A549 (cell line): Measurements from ENCODE around the gene ACER2. TPM values are rescaled to one million over a fixed set of nuclear protein-coding genes. Genes with fewer than 3 reads are reported as not detected.

ENCODE experiments used
- ATAC-seq, 2 experiments: fragments of 200-7000 bp in 1 of 2; fragments of >200 bp in 1 of 2; cut with Nextera tagmentation in 1 of 2; cut with Tn5 transposase in 1 of 2; 3 replicates each; pipeline versions ENCODE4 v1.8.0 to v1.9.1; 2018 to 2020; ENCODE audit warnings: mild to moderate bottlenecking in 1 of 2, moderate library complexity in 1 of 2
- CTCF ChIA-PET: fragments of 300-600 bp; sonication (Branson Sonifier 250); formaldehyde crosslinking; extraction: SDS; loops from one replicate; lab custom pipeline; 2021; ENCODE audit warnings: antibody characterized with exemption, inconsistent platforms; lab: Yijun Ruan, JAX
- POLR2A ChIA-PET: fragments of 350-600 bp; formaldehyde crosslinking; extraction: SDS; loops from one replicate; lab custom pipeline; 2021; ENCODE audit warnings: antibody characterized with exemption, inconsistent platforms; lab: Yijun Ruan, JAX
- DNase-seq, 2 experiments: peaks; one replicate each; pipeline versions ENCODE4 v3.0.0 to v3.0.0-alpha.2; 2011 to 2016; ENCODE audit warnings: low read depth in 1 of 2, low spot score in 1 of 2
- FAIRE-seq: peaks from 2 replicates; lab custom pipeline; 2011; peaks lifted over from hg19 to GRCh38; lab: Jason Lieb, UNC
- H3K27ac ChIP-seq, 2 experiments: fragments of >200 bp; sonication (Bioruptor Twin); formaldehyde crosslinking; 3 replicates each; pipeline ENCODE4 v1.5.1; 2016 to 2017
- H3K4me1 ChIP-seq: fragments of >200 bp; sonication (Bioruptor Twin); formaldehyde crosslinking; 3 replicates; pipeline ENCODE4 v1.6.1; 2016
- H3K4me2 ChIP-seq: fragments of >200 bp; sonication (Bioruptor Twin); formaldehyde crosslinking; 3 replicates; pipeline ENCODE4 v1.6.1; 2016
- H3K4me3 ChIP-seq: fragments of >200 bp; sonication (Bioruptor Twin); formaldehyde crosslinking; 3 replicates; pipeline ENCODE4 v1.5.1; 2016
- H3K9me3 ChIP-seq: fragments of >200 bp; sonication (Bioruptor Twin); formaldehyde crosslinking; 3 replicates; pipeline ENCODE4 v1.6.1; 2016
- BHLHE40 ChIP-seq: IDR thresholded peaks from 2 replicates; pipeline ENCODE4 v1.6.1; 2012; ENCODE audit warnings: low read depth, low read length, inconsistent platforms
- CBX2 ChIP-seq: fragments of 200-600 bp; sonication (generic); IDR thresholded peaks from 2 replicates; pipeline ENCODE4 v1.6.1; 2016; ENCODE audit warnings: low read depth, mild to moderate bottlenecking, borderline replicate concordance
- CBX8 ChIP-seq: fragments of 200-600 bp; sonication (generic); IDR thresholded peaks from 2 replicates; pipeline ENCODE4 v1.6.1; 2016
- EHMT2 ChIP-seq: fragments of 200-600 bp; sonication (generic); IDR thresholded peaks from 2 replicates; pipeline ENCODE4 v1.6.1; 2016; ENCODE audit warnings: antibody characterized with exemption, low read depth, mild to moderate bottlenecking, moderate library complexity
- EP300 ChIP-seq, 2 experiments: fragments of >200 bp; sonication (Bioruptor Twin); formaldehyde crosslinking; IDR thresholded peaks; 2 replicates in 1 of 2; 3 replicates in 1 of 2; pipeline ENCODE4 v1.6.1; 2016 to 2017
- FOSL2 ChIP-seq, 2 experiments: fragments of 450-650 bp in 1 of 2; fragments of >200 bp in 1 of 2; sonication (Bioruptor Twin) in 1 of 2; formaldehyde crosslinking; IDR thresholded peaks; 2 replicates each; pipeline versions ENCODE4 v1.5.0 to v1.6.1; 2016 to 2020; ENCODE audit warnings: mild to moderate bottlenecking in 1 of 2, moderate library complexity in 1 of 2
- FOXS1 ChIP-seq: fragments of 250-450 bp; sonication (Bioruptor Pico); IDR thresholded peaks from 2 replicates; pipeline ENCODE4 v1.5.0; 2020; ENCODE audit warnings: mild to moderate bottlenecking, moderate library complexity
- HDAC2 ChIP-seq: fragments of 200-600 bp; sonication (generic); IDR thresholded peaks from 2 replicates; pipeline ENCODE4 v1.6.1; 2016
- HEYL ChIP-seq: fragments of 250-450 bp; sonication (Bioruptor Pico); IDR thresholded peaks from 2 replicates; pipeline ENCODE4 v1.8.0; 2021; ENCODE audit warnings: mild to moderate bottlenecking, moderate library complexity
- HOXB5 ChIP-seq: fragments of 250-450 bp; sonication (Bioruptor Pico); IDR thresholded peaks from 2 replicates; pipeline ENCODE4 v1.5.0; 2020; ENCODE audit warnings: mild to moderate bottlenecking, moderate library complexity
- JUNB ChIP-seq: fragments of >200 bp; sonication (Bioruptor Twin); formaldehyde crosslinking; IDR thresholded peaks from 2 replicates; pipeline ENCODE4 v1.6.1; 2016
- KDM1A ChIP-seq: fragments of 200-600 bp; sonication (generic); IDR thresholded peaks from 2 replicates; pipeline ENCODE4 v1.6.1; 2016; ENCODE audit warnings: low read depth, mild to moderate bottlenecking
- KDM5A ChIP-seq: fragments of 200-600 bp; sonication (generic); IDR thresholded peaks from 2 replicates; pipeline ENCODE4 v1.6.1; 2016; ENCODE audit warnings: antibody characterized with exemption, mild to moderate bottlenecking
- MAFK ChIP-seq: fragments of 450-650 bp; IDR thresholded peaks from 2 replicates; pipeline ENCODE4 v1.6.1; 2014; ENCODE audit not compliant: partially characterized antibody
- NR3C1 ChIP-seq: fragments of >200 bp; sonication (Bioruptor Twin); formaldehyde crosslinking; IDR thresholded peaks from 3 replicates; pipeline ENCODE4 v1.6.1; 2017
- PHF8 ChIP-seq: fragments of 200-600 bp; sonication (generic); IDR thresholded peaks from 2 replicates; pipeline ENCODE4 v1.6.1; 2016; ENCODE audit warnings: low read depth, mild to moderate bottlenecking, antibody characterized with exemption, moderate library complexity, borderline replicate concordance
- POLR2AphosphoS2 ChIP-seq: conservative IDR thresholded peaks from 2 replicates; pipeline ENCODE4 v1.6.1; 2012; ENCODE audit warnings: low read length, improper control_type of control experiment, inconsistent platforms
- RAD21 ChIP-seq, 2 experiments: fragments of >200 bp in 1 of 2; sonication (Bioruptor Twin) in 1 of 2; formaldehyde crosslinking in 1 of 2; IDR thresholded peaks in 1 of 2; conservative IDR thresholded peaks in 1 of 2; 2 replicates in 1 of 2; 3 replicates in 1 of 2; pipeline ENCODE4 v1.6.1; 2012 to 2018; ENCODE audit warnings: inconsistent platforms in 1 of 2
- RFX5 ChIP-seq: fragments of 450-650 bp; IDR thresholded peaks from 2 replicates; pipeline ENCODE4 v1.7.1; 2014; ENCODE audit warnings: antibody characterized with exemption, mild to moderate bottlenecking, moderate library complexity
- RNF2 ChIP-seq: fragments of 200-600 bp; sonication (generic); IDR thresholded peaks from 2 replicates; pipeline ENCODE4 v1.6.1; 2016; ENCODE audit warnings: low read depth, mild to moderate bottlenecking, antibody characterized with exemption, moderate library complexity, borderline replicate concordance
- TFCP2L1 ChIP-seq: fragments of 250-450 bp; sonication (Bioruptor Pico); IDR thresholded peaks from 2 replicates; pipeline ENCODE4 v1.5.0; 2021; ENCODE audit warnings: mild to moderate bottlenecking
- ZNF302 ChIP-seq: fragments of 250-450 bp; sonication (Bioruptor Pico); IDR thresholded peaks from 2 replicates; pipeline ENCODE4 v1.9.0; 2021; ENCODE audit warnings: inconsistent platforms, mild to moderate bottlenecking, moderate library complexity
- WGBS: methylation state at CpG from one replicate; pipeline ENCODE4 v1.1.6; 2017; ENCODE audit errors: missing lambda C conversion rate; 5-methylcytosine and 5-hydroxymethylcytosine counted together
- polyA plus RNA-seq, 4 experiments: library from polyadenylated mRNA; depleted of rRNA in 3 of 4; stranded (reverse); fragments of >200 nt; fragmentation: RNase III in 1 of 4; extraction: RNeasy Plus Mini Kit Qiagen cat#74134 plus additional on column Dnase treatment in 1 of 4; gene quantifications; 2 replicates in 3 of 4; 3 replicates in 1 of 4; pipeline ENCODE4 v1.2.3, GENCODE V29; 2011 to 2017
- TF ChIP-seq, protein P1 (sequence below): fragments of 150-350 bp; IDR thresholded peaks from 2 replicates; pipeline ENCODE4 v1.6.1; 2014; ENCODE audit warnings: low read depth, mild to moderate bottlenecking, low read length
- TF ChIP-seq, protein P2 (sequence below): fragments of >200 bp; sonication (Bioruptor Twin); formaldehyde crosslinking; IDR thresholded peaks from 3 replicates; pipeline ENCODE4 v1.5.1; 2016
- TF ChIP-seq, protein P3 (sequence below): fragments of 250-450 bp; sonication (Bioruptor Pico); IDR thresholded peaks from 2 replicates; pipeline ENCODE4 v1.5.0; 2020; ENCODE audit warnings: low read depth, mild to moderate bottlenecking, moderate library complexity
- TF ChIP-seq, protein P4 (sequence below): fragments of >200 bp; sonication (Bioruptor Twin); formaldehyde crosslinking; IDR thresholded peaks from 2 replicates; pipeline ENCODE4 v1.6.1; 2016
- TF ChIP-seq, protein P5 (sequence below): fragments of >200 bp; sonication (Bioruptor Twin); formaldehyde crosslinking; IDR thresholded peaks from 3 replicates; pipeline ENCODE4 v1.6.1; 2016

The ACER2 gene
- polyA plus RNA-seq, 2 of the 4 experiments (the other 2 are of a cell fraction) = 1.1 to 3.7 TPM

DNA sequence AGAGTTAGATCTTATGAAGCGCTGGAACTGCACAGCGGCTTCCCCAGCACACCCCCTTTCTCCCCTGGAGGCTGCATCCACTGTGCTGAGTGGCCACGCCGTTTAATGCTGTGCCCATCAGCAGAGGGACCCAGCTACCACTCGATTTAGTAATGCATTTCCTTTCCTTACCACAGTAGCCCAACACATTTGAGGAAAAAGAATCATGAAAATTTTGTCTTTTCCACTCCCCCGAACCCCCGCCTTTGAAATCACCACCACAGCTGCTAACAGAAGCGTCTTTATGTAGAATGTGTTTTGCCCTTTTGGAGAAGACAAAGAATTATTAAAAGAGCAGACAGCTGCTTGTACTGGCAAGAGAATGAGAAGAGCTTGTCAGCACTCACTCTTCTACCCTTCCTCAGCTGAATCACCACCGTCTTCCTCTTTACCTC lies 73.2 kb downstream of the ACER2 start:
- 42% methylated on average over 9 of the region's 9 CpGs for WGBS
- POLR2A ChIA-PET = no interaction called here
- TF ChIP-seq TFCP2L1 (CRISPR knock-in tag) (no peak), EP300 (IDR thresholded peaks at IDR 0.05) (no peak), EHMT2 (no peak)
- TF ChIP-seq, all 56 proteins: peak for 0
- DNase-seq (no peak), FAIRE-seq (no peak), ATAC-seq (peak; percentile 35 to 49; a peak in 2 of 6 replicates)
- Histone ChIP-seq H3K4me2 (no peak overlapping the region), H3K9me3 (no peaks in the 10 kb centered on the region), H3K27ac (no peak overlapping the region), H3K4me1 (no peaks in the 10 kb centered on the region), H3K4me3 (no peak overlapping the region)
- CTCF ChIA-PET = interaction anchor here (1.2 to 3.4 kb wide), 5 partner anchors 9 to 441 kb away, joined by 3 to 22 read pairs (median 4); no protein-coding TSS in a partner anchor

DNA sequence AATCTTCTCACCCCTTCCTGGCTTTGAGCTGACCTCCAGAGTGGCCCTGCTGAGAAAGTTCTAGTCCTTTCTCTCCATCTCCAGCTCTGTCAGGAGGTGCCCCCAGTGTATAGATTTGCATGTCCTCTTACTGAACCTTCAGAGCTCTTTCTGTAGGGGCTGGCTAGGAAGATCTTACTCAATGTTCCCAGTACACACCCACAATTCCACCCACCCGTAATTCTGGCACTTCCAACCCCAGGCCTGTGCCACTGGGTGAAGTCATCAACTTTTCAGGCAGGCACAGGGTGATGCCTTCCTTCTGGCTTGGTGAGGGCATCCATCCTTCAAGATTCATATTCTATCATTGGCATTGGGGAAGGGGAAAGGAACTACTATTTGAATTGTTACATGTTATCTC lies 75.9 kb downstream of the ACER2 start:
- Histone ChIP-seq H3K27ac (no peak overlapping the region), H3K4me2 (no peak overlapping the region), H3K4me1 (no peaks in the 10 kb centered on the region), H3K4me3 (no peak overlapping the region), H3K9me3 (no peaks in the 10 kb centered on the region)
- ATAC-seq (no peak), FAIRE-seq (no peak), DNase-seq (no peak)
- TF ChIP-seq RNF2 (no peak), KDM5A (no peak), FOSL2 (IDR thresholded peaks at IDR 0.05) (no peak), FOSL2 (CRISPR knock-in tag; IDR thresholded peaks at IDR 0.05) (no peak), ZNF302 (CRISPR knock-in tag) (no peak), RFX5 (no peak), BHLHE40 (no peak), KDM1A (no peak), MAFK (no peak), HOXB5 (CRISPR knock-in tag) (no peak), FOXS1 (no peak), NR3C1 (no peak)
- TF ChIP-seq, protein P1, sequence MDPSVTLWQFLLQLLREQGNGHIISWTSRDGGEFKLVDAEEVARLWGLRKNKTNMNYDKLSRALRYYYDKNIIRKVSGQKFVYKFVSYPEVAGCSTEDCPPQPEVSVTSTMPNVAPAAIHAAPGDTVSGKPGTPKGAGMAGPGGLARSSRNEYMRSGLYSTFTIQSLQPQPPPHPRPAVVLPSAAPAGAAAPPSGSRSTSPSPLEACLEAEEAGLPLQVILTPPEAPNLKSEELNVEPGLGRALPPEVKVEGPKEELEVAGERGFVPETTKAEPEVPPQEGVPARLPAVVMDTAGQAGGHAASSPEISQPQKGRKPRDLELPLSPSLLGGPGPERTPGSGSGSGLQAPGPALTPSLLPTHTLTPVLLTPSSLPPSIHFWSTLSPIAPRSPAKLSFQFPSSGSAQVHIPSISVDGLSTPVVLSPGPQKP = no peak
- TF ChIP-seq, protein P2, sequence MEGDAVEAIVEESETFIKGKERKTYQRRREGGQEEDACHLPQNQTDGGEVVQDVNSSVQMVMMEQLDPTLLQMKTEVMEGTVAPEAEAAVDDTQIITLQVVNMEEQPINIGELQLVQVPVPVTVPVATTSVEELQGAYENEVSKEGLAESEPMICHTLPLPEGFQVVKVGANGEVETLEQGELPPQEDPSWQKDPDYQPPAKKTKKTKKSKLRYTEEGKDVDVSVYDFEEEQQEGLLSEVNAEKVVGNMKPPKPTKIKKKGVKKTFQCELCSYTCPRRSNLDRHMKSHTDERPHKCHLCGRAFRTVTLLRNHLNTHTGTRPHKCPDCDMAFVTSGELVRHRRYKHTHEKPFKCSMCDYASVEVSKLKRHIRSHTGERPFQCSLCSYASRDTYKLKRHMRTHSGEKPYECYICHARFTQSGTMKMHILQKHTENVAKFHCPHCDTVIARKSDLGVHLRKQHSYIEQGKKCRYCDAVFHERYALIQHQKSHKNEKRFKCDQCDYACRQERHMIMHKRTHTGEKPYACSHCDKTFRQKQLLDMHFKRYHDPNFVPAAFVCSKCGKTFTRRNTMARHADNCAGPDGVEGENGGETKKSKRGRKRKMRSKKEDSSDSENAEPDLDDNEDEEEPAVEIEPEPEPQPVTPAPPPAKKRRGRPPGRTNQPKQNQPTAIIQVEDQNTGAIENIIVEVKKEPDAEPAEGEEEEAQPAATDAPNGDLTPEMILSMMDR = no peak
- TF ChIP-seq, protein P3, sequence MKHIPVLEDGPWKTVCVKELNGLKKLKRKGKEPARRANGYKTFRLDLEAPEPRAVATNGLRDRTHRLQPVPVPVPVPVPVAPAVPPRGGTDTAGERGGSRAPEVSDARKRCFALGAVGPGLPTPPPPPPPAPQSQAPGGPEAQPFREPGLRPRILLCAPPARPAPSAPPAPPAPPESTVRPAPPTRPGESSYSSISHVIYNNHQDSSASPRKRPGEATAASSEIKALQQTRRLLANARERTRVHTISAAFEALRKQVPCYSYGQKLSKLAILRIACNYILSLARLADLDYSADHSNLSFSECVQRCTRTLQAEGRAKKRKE (CRISPR knock-in tag) = no peak
- 6% methylated on average over 1 of the region's 1 CpG for WGBS
- ChIA-PET POLR2A (no interaction called here), CTCF (interaction anchor here (0.8 to 1.7 kb wide), 7 partner anchors 8 to 441 kb away, joined by 3 to 13 read pairs (median 4); no protein-coding TSS in a partner anchor)

DNA sequence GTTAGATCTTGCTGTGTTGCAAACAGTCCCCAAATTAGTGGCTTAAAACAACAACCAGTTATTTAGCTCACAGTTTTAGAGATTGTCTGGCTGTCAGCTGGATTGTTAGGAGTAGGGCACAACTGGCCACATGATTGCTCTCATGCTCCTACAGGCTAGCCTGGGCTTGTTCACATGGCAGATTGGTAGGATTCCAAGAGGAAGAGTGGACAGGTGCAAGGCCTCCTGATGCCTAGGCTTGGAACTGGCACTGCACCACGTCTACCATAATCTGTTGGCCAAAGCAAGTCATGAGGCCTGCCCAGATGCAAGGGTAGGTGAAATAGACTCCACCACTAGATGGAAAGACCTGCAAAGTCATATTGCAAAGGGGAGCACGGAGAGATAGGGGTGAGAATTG lies 76.4 kb downstream of the ACER2 start:
- FAIRE-seq = no peak
- Histone ChIP-seq H3K4me3 (no peak overlapping the region), H3K27ac (no peak overlapping the region), H3K4me2 (no peak overlapping the region), H3K4me1 (no peaks in the 10 kb centered on the region), H3K9me3 (no peaks in the 10 kb centered on the region)
- DNase-seq = no peak
- ATAC-seq = no peak
- 11% methylated on average over 2 of the region's 2 CpGs for WGBS
- POLR2A ChIA-PET = no interaction called here
- CTCF ChIA-PET = interaction anchor here (1.0 to 1.7 kb wide), 4 partner anchors 7 to 20 kb away, joined by 3 to 13 read pairs (median 4); no protein-coding TSS in a partner anchor
- TF ChIP-seq, protein P4, sequence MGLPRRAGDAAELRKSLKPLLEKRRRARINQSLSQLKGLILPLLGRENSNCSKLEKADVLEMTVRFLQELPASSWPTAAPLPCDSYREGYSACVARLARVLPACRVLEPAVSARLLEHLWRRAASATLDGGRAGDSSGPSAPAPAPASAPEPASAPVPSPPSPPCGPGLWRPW = no peak
- TF ChIP-seq FOSL2 (IDR thresholded peaks at IDR 0.05) (no peak), FOSL2 (CRISPR knock-in tag; IDR thresholded peaks at IDR 0.05) (no peak), POLR2AphosphoS2 (no peak), HEYL (no peak), FOXS1 (no peak), PHF8 (no peak), CBX2 (no peak), JUNB (no peak), CBX8 (no peak), RAD21 (conservative IDR thresholded peaks at IDR 0.05 in 1 of 2, IDR thresholded peaks at IDR 0.05 in 1 of 2) (no peak), HDAC2 (no peak)
- TF ChIP-seq, protein P5, sequence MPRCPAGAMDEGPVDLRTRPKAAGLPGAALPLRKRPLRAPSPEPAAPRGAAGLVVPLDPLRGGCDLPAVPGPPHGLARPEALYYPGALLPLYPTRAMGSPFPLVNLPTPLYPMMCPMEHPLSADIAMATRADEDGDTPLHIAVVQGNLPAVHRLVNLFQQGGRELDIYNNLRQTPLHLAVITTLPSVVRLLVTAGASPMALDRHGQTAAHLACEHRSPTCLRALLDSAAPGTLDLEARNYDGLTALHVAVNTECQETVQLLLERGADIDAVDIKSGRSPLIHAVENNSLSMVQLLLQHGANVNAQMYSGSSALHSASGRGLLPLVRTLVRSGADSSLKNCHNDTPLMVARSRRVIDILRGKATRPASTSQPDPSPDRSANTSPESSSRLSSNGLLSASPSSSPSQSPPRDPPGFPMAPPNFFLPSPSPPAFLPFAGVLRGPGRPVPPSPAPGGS = no peak
